ENCODE measurements around the gene ADH1B. TPM values are rescaled to one million over a fixed set of nuclear protein-coding genes. Genes with fewer than 3 reads are reported as not detected.

Gene ADH1B
- total RNA-seq, 4 donors from 2014 or later = 1,681 to 8,339 (median 3,297) TPM

DNA sequence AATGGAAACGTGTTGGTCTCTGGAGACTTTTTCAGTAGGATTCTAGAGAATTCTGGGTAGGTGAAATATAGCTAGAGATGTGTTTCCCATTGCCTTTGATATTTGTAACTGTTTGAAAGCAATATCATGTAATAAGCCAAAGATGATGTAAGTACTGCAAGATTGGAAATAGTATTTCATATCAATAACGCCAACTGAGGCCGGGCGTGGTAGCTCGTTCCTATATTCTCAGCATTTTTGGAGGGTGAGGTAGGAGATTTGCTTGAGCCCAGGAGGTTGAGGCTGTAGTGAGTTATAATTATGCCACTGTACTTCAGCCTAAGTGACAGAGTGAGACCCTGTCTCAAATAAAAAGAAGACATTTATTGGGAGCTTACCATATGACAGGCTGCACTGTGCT is 39.9 kb downstream of the ADH1B start:
- ATAC-seq (ENCODE audit: low FRiP score) (no peak), DNase-seq (ENCODE audit: low spot score) (no peak)
- TF ChIP-seq, protein P1, sequence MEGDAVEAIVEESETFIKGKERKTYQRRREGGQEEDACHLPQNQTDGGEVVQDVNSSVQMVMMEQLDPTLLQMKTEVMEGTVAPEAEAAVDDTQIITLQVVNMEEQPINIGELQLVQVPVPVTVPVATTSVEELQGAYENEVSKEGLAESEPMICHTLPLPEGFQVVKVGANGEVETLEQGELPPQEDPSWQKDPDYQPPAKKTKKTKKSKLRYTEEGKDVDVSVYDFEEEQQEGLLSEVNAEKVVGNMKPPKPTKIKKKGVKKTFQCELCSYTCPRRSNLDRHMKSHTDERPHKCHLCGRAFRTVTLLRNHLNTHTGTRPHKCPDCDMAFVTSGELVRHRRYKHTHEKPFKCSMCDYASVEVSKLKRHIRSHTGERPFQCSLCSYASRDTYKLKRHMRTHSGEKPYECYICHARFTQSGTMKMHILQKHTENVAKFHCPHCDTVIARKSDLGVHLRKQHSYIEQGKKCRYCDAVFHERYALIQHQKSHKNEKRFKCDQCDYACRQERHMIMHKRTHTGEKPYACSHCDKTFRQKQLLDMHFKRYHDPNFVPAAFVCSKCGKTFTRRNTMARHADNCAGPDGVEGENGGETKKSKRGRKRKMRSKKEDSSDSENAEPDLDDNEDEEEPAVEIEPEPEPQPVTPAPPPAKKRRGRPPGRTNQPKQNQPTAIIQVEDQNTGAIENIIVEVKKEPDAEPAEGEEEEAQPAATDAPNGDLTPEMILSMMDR (IDR thresholded peaks at IDR 0.05) = no peak

GRCh38 chr4:99276417-99276816 is 44.8 kb downstream of the ADH1B start:
- TF ChIP-seq, protein P1 (IDR thresholded peaks at IDR 0.05) = no peak

GRCh38 chr4:99275885-99276284 is 45.3 kb downstream of the ADH1B start:
- DNase-seq (ENCODE audit: low spot score) = no peak
- TF ChIP-seq, protein P1 (IDR thresholded peaks at IDR 0.05) = no peak
- no peak for ATAC-seq (ENCODE audit: low FRiP score)

More at GRCh38 chr4:99276417-99276816, 44.8 kb downstream of the ADH1B start:
- no peak for ATAC-seq (ENCODE audit: low FRiP score)
- no peak for DNase-seq (ENCODE audit: low spot score)

GRCh38 chr4:99275050-99275449 is 46.2 kb downstream of the ADH1B start:
- no peak for DNase-seq (ENCODE audit: low spot score)
- TF ChIP-seq, protein P1 (IDR thresholded peaks at IDR 0.05) = no peak
- no peak for ATAC-seq (ENCODE audit: low FRiP score)

GRCh38 chr4:99273704-99274103 is 47.5 kb downstream of the ADH1B start:
- no peak for DNase-seq (ENCODE audit: low spot score)
- ATAC-seq (ENCODE audit: low FRiP score) = no peak
- TF ChIP-seq, protein P1 (IDR thresholded peaks at IDR 0.05) = no peak

DNA sequence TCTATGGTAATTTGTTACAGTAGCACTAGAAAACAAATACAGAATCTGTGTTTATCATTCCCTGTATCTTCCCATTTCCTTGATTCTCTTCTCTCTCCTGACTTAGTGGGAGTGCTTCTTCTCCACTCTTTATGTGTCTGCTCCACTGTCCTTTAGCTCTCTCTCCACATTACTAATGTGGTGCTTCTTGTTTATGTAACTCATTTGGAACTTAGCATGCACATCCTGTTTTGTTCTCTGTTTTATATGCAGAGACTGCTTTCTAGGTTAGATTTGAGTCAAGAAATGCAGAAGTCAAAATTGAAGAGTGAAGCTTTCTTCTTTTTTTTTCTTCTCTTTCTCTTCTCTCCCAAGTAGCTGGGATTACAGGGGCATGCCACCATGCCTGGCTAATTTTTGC is 56.3 kb downstream of the ADH1B start:
- TF ChIP-seq, protein P1 (IDR thresholded peaks at IDR 0.05) = no peak
- ATAC-seq (ENCODE audit: low FRiP score) (no peak), DNase-seq (ENCODE audit: low spot score) (no peak)

Other genes with a start within 250 kb of the ADH1B start
- gene ADH5, start 232.6 kb downstream of the ADH1B start, total RNA-seq = 100 to 1,000 TPM; 126 to 227 (median 161) TPM
- 1 to 10 TPM; 1.2 to 5.6 (median 3.6) TPM for gene ADH4, start 177.1 kb downstream of the ADH1B start, total RNA-seq
- gene ADH6, start 102.2 kb downstream of the ADH1B start, total RNA-seq = under 1 TPM in 3 of 4 donors, not detected in 1; 0.19 to 0.50 (median 0.36) TPM
- gene ADH1A, start 30.4 kb downstream of the ADH1B start, total RNA-seq = 10 to 100 TPM in 2 of 4 donors, under 1 TPM in 1, not detected in 1; 0.96 to 19.3 (median 13.6) TPM
- gene ADH1C, start 31.3 kb upstream of the ADH1B start, total RNA-seq = 100 to 1,000 TPM in 1 of 4 donors, 10 to 100 TPM in 2, 1 to 10 TPM in 1; 7.7 to 102 (median 46.9) TPM
- gene ADH7, start 113.9 kb upstream of the ADH1B start, total RNA-seq = not detected
- not detected for gene C4orf17, start 189.6 kb upstream of the ADH1B start, total RNA-seq
- 1 to 10 TPM; 4.6 to 7.9 (median 5.1) TPM for gene TRMT10A, start 242.6 kb upstream of the ADH1B start, total RNA-seq